Gastrocnemius medialis (tissue), 4 donors: ENCODE results near the gene SRPX2. TPM values are rescaled to one million over a fixed set of nuclear protein-coding genes. Genes with fewer than 3 reads are reported as not detected.

Experiments
- total RNA-seq, 4 donors: library from RNA; depleted of rRNA; stranded (reverse); fragments of >200 nt; gene quantifications; one replicate each; pipeline versions ENCODE4 v1.1.0 to v1.2.3, GENCODE V29; 2016

The SRPX2 gene
- total RNA-seq, 4 donors from 2014 or later, result 2.4 to 16.6 (median 15.2) TPM

Other genes starting within 250 kb of the SRPX2 start
- 1 to 10 TPM in 1 of 4 donors, under 1 TPM in 3; 0.63 to 1.5 (median 0.72) TPM for gene PCDH19, start 233.9 kb upstream of the SRPX2 start, total RNA-seq
- 1 to 10 TPM in 1 of 4 donors, under 1 TPM in 1, not detected in 2; 0.49 to 1.4 TPM for gene TNMD, start 59.3 kb upstream of the SRPX2 start, total RNA-seq
- 1 to 10 TPM; 2.5 to 5.9 (median 3.1) TPM for gene TSPAN6, start 7.4 kb upstream of the SRPX2 start, total RNA-seq
- gene SYTL4, start 87.9 kb downstream of the SRPX2 start, total RNA-seq, result 1 to 10 TPM; 2.5 to 4.0 (median 3.1) TPM
- 1 to 10 TPM; 2.4 to 7.8 (median 5.1) TPM for gene CSTF2, start 176.2 kb downstream of the SRPX2 start, total RNA-seq
- gene NOX1, start 230.2 kb downstream of the SRPX2 start, total RNA-seq, result not detected